Brain microvascular endothelial cell (primary cell): ENCODE measurements around the gene CPT1A.

Source experiments
- DNase-seq: peaks from one replicate; pipeline ENCODE4 v3.0.0-alpha.2; 2020
- H3K27ac ChIP-seq: fragments of 250-450 bp; sonication (Bioruptor Pico); 2 replicates; pipeline ENCODE4 v1.5.1; 2020; ENCODE audit warnings: mild to moderate bottlenecking, moderate library complexity
- H3K27me3 ChIP-seq: fragments of 250-450 bp; sonication (Bioruptor Pico); replicated peaks from 2 replicates; pipeline ENCODE4 v1.5.1; 2020; ENCODE audit warnings: mild to moderate bottlenecking
- H3K36me3 ChIP-seq: fragments of 250-450 bp; sonication (Bioruptor Pico); replicated peaks from 2 replicates; pipeline ENCODE4 v1.5.1; 2020; ENCODE audit warnings: mild to moderate bottlenecking
- H3K4me3 ChIP-seq: 2 replicates; pipeline ENCODE4 v1.5.1; 2011; ENCODE audit warnings: low read depth, mild to moderate bottlenecking, control low read depth, low read length, moderate library complexity
- CTCF ChIP-seq: IDR thresholded peaks from 2 replicates; pipeline ENCODE4 v1.5.1; 2011; ENCODE audit warnings: low read depth, mild to moderate bottlenecking, moderate library complexity, low read length, control low read depth, inconsistent platforms; ENCODE audit errors: missing control alignments
- in situ Hi-C: cut with HindIII; loops from 2 replicates; pipeline ENCODE4 v1.10.0; 2017; ENCODE audit warnings: low sequenced_read_pairs, low pct_ligation_motif_present

Gene CPT1A

GRCh38 chr11:68831124-68831523 is 10.6 kb downstream of the CPT1A start:
- Histone ChIP-seq H3K4me3 (no peak overlapping the region), H3K36me3 (no peaks in the 10 kb centered on the region), H3K27ac (no peak overlapping the region), H3K27me3 (no peaks in the 10 kb centered on the region)
- no peak for DNase-seq
- in situ Hi-C loops, result no loop called here
- no peak for TF ChIP-seq CTCF

GRCh38 chr11:68829581-68829980 is 12.1 kb downstream of the CPT1A start:
- in situ Hi-C loops, result no loop called here
- DNase-seq, result no peak
- no peak overlapping the region for H3K4me3 ChIP-seq
- no peak overlapping the region for H3K27ac ChIP-seq
- no peak for TF ChIP-seq CTCF
- H3K27me3 ChIP-seq, result no peaks in the 10 kb centered on the region
- no peaks in the 10 kb centered on the region for H3K36me3 ChIP-seq

GRCh38 chr11:68828957-68829356 is 12.8 kb downstream of the CPT1A start:
- H3K27ac ChIP-seq, result no peak overlapping the region
- in situ Hi-C loops, result no loop called here
- H3K27me3 ChIP-seq, result no peaks in the 10 kb centered on the region
- no peak for TF ChIP-seq CTCF
- no peaks in the 10 kb centered on the region for H3K36me3 ChIP-seq
- no peak for DNase-seq
- H3K4me3 ChIP-seq, result no peak overlapping the region

- no peak for DNase-seq
- H3K4me3 ChIP-seq, result no peak overlapping the region
- no peak for TF ChIP-seq CTCF
- no peaks in the 10 kb centered on the region for H3K36me3 ChIP-seq
- in situ Hi-C loops, result no loop called here
- no peaks in the 10 kb centered on the region for H3K27me3 ChIP-seq
- H3K27ac ChIP-seq, result no peak overlapping the region
These were observed 13.4 kb downstream of the CPT1A start for GRCh38 chr11:68828155-68828931.

- H3K27me3 ChIP-seq, result no peaks in the 10 kb centered on the region
- H3K36me3 ChIP-seq, result no peaks in the 10 kb centered on the region
- in situ Hi-C loops, result no loop called here
- no peak for DNase-seq
- H3K27ac ChIP-seq, result no peak overlapping the region
- H3K4me3 ChIP-seq, result no peak overlapping the region
- TF ChIP-seq CTCF, result peak; percentile 41
These were observed 14.0 kb downstream of the CPT1A start for GRCh38 chr11:68827733-68828132.

GRCh38 chr11:68826726-68827125 is 15.0 kb downstream of the CPT1A start:
- no peak for TF ChIP-seq CTCF
- no peak overlapping the region for H3K27ac ChIP-seq
- in situ Hi-C loops, result no loop called here

More at GRCh38 chr11:68826726-68827125, 15.0 kb downstream of the CPT1A start:
- DNase-seq, result no peak
- no peaks in the 10 kb centered on the region for H3K36me3 ChIP-seq
- H3K4me3 ChIP-seq, result no peak overlapping the region
- no peaks in the 10 kb centered on the region for H3K27me3 ChIP-seq
